HG02763 (cell line): ENCODE measurements around the gene ANTXRL.
A peak's percentile ranks its signal among the peaks of the same experiment; 100 is the strongest.
"Not testable (repeated sequence)": the region's sequence is repeated elsewhere in the genome, so short reads cannot be mapped to it uniquely, and the experiment has no call there.

Experiments used
- ATAC-seq: cut with Tn5 transposase; IDR thresholded peaks from one replicate; pipeline ENCODE4 v1.9.1; 2021; ENCODE audit warnings: mild to moderate bottlenecking, moderate library complexity; ENCODE audit not compliant: unreplicated experiment

The ANTXRL gene

DNA sequence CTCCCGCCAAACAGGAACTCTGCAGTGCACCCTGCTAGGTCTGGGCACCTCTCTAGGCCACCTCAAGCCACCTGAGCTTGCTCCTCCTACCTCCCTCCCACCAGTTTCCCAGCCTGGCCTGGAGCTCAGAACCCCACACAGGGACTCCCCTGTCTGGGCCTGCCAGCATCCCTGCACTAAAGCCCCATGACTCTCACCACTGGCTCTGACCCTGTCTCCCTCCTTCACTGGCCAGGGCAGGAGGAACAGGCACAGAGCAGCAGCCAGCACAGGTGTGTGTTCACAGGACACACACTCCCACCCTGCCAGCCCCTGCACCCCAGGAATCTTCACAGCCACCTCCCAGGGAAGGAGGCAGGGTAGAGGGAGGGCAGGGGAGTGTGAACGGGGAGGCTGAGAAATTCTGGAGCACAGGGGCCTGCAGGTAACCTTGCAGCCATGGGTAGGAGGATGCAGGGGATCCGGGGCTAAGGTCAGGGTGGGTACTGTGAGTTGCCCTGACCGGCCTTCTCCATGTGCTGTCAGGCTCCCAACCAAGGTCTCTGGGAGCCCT lies 13.9 kb upstream of the ANTXRL start:
- no peak for ATAC-seq

DNA sequence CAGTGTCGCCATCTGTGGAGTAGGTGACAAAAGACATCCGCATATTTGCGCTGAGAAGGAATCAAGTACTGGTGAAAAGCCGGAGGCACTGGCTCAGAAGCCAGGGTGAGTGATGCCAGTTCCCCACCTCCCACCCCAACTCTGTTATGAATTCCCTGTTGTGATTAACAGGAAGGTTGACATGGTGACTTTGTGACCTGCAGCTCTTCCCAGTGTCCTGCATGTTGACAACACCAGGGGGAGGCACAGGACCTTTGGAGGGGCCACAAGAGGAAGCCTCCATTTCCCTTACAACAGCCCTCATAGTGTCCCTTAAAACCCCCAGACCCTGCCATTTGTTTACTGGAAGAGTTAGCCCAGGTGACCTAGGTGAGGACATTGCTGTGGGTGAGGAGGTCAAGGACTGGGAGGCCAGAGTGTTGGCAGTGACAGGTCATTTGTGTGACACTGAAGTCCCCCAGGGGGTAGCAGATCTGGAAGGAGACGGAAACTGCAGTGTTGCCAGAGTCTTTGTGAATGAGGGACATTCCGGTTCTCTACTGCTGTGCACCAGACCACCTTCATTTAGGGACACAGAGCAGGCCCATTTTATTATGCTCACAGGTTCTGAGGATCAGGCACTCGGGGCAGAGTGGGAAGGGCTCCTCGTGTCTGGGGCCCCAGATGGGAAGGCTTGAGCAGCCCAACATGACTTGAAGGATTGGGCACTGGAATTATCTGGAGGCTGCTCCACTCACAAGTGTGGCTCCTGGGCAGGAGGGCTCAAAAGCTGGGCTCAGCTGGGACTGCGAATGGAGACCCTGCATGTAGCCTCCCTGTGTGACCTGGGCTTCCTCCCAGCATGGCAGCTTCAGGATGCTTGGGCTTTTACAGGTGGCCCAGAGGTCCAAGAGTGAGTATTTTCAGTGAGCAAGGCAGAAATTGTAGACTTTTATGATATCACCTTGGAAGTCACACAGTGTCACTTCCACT lies 13.0 kb upstream of the ANTXRL start:
- ATAC-seq, result no peak

DNA sequence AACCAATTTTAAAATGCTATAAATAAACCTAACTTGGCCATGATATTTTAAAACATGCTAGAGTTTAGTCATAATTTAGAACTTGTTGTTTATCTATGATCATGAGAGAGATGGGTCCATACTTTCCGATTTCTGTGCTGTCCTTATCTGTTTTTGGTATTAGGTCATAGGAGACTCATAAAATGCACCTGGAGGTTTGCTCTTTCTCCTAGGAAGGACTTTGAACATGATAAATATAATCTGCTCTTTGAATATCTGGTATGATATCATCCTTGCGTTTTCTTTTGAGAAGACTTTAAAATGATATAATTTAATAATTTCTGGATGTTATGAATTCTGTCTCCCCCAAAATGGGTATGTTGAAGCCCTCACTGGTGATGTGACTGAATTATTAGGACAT lies 9.0 kb upstream of the ANTXRL start:
- ATAC-seq, result no peak

DNA sequence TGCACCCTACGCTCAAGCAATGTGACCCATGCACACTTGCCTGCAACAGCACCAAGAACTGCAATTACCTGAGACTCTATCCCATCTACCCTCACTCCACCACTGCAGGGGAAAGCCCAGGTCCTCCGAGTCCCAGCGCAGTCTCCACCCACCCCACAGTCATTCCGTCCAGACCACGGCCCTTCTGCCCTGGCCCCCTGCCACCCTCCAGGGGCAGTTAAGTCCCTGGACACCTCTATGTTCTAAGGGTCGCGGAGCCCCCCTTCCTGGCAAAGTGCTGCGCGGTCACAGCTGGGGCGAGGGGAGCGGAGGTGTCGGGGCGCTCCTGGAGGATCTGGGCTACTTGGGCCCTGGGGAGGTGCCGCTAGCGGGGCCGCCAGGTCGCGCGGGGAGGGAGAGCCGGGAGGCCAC lies 4.4 kb upstream of the ANTXRL start:
- not testable (repeated sequence) for ATAC-seq

DNA sequence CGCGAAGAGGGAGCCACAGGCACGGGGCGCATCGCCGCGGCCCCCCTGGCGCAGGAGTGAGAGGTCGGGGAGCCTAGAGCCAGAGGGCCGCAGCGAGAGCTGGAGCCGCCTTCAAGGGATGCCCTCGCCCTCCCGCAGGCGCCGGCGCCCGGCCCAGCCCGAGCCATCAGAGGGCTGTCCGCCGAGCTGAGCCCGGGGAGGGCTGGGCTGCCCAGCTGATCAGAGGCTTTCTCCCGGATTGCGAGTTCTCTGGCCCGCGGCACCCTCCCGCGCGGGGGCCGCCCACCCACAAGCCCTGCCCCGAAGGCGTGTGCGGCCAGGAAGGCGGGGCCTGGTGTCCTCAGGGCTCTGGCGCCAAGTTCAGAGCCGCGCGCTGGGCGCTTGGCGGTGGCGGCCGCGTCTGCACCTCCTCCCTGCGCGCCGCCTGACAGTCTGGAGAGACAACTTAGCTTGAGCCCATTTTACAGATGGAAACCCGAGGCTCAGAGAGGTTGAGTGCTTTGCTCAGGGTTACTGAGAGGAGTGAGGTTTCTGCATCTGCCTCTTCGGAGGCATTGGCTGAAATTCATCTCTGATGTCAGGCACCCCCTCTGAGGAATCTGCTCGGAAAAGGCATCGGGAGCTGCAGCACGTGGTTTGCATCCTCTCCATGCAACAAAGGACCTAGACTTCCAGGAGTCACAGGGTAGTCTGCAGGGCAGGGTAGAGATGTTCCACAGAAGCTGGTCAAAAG lies 3.8 kb upstream of the ANTXRL start:
- peak; percentile 41 for ATAC-seq

DNA sequence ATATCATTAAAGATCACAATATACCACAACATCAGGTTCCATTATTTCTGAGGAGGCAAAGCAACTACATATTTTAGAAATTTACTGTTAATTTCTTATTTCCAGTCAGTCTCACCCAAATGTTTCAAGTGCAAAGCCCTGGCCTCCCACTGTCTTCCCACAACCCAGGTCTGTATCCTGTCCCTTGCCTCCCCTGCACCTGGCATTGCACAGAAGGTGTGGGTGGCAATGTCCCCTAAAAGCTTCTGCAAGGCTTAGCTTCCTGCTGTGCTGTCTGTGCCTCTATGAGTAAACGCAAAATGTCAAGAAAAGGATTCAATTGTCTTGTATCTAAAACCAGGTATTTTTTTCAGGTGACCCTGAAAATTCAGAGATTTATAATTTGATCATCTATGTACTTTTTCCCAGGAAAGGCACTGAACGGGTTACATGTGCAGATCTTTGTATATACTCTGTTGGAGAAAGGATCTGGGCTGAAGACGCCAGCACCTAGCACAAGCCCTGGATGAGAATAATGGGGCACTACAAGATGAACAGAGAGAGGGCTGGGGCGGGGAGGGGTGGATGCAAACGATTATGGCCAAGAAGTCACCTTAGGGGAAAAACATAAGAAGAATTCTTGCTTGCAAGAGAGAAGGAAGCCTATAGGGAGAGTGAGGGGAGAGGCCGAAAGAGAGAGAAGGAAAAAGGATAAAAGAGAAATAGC lies 3.1 kb upstream of the ANTXRL start:
- ATAC-seq, result no peak

DNA sequence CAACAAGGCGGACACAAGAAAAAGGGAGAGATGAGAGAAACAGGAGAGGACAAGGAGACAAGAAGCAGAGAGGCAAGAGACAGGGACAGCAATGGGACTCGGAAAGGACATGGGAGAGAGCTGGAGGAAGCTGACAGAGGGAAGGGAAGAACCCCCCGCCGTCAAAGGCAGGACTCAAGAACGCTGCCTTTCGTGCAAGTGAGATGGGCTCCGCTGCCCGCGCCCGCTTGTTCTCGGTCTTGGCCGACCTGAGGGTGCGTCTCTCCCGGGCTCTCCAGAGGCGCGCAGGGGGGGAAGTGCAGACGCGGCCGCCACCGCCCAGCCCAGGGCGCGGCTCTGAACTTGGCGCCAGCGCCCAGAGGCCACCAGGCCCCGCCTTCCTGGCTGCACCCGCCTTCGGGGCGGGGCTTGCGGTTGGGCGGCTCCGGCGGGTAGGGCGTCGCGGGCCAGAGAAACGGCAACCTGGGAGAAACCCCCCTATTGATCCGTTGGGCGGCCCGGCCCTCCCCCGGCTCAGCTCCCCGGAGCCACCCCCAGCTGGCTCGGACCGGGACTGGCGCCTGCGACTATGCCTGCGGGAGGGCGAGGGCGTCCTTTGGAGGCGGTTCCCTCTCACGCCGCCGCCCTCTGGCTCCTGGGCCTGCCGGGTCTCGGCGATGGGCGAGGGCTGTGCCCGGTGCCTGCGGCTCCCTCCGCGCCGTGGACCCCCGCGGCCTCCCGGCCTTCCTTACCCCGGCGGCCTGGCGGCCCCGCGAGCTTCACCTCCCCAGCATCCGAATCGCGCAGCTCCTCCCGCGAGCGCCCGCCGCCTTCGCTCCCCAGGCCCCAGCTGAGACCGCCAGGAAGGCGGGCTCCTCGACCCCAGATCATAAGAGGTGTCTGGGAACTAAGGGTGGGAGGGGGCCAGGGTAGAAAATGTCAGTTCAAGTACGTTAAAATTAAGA lies 2.2 kb upstream of the ANTXRL start:
- ATAC-seq, result peak; percentile 92

DNA sequence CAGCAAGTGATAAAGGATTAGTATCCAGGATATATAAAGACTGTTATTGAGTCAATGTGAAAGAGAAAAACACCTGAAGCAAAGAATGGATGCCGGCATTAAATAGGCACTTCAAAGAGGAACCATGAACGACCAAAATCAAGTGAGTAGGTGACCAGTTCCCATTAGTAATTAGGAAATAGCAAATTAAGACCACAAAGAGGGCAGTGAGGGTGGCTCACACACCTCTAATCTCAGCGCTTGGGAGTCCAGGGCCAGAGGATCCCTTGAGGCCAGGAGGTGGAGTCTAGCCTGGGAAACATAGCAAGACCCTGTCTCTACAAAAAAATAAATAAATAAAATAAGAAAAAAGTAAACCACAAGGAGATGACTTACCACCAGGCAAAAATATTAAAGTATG lies 1.5 kb upstream of the ANTXRL start:
- ATAC-seq, result no peak

DNA sequence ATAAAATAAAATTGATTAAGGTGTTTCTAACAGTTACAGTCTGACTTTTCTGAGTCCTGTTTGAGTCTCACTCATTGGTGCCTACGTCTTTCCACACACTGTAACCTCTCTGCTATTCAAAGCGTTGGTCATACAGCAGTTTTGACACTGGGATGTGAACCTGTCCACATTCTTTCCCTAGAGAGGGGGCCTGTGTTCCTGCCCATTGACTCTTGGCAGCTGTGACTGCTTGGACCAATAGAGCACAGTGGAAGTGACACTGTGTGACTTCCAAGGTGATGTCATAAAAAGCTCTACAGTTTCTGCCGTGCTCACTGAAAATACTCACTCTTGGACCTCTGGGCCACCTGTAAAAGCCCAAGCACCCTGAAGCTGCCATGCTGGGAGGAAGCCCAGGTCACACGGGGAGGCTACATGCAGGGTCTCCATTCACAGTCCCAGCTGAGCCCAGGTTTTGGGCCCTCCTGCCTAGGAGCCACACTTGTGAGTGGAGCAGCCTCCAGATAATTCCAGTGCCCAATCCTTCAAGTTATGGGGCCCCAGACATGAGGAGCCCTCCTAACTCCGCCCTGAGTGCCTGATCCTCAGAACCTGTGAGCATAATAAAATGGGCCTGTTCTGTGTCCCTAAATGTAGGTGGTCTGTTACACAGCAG lies 704 bp upstream of the ANTXRL start:
- ATAC-seq, result no peak

DNA sequence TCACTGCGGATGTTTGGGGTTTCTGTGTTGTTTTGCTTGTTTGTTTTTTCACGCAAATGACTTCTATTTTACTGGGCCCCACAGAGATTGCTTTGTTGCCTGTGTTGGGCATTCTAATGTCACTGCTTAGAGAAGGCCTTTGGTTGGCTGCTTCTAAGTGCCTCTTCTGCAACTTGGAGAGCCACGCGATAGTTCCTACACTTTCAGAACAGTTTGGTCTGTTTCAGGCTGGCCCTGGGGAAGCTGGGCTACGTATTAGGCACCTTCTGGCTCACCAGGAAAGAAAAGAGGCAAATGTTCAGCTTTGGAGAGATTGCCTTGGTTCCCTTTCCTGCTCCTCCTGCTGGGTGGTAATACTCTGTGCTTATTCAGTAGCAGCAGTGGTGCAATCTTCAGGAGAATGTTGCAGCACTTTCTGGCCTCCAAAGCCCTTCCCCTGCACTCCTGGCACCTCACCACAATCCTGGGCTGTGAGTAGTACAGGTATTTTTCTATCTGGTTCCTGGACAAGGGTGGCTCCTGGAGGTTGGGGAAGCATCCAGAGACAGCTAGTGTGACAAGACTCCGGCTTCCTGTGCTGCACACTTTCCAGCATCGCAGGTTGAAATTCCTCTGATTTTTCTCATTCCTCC lies 1.2 kb downstream of the ANTXRL start:
- no peak for ATAC-seq

DNA sequence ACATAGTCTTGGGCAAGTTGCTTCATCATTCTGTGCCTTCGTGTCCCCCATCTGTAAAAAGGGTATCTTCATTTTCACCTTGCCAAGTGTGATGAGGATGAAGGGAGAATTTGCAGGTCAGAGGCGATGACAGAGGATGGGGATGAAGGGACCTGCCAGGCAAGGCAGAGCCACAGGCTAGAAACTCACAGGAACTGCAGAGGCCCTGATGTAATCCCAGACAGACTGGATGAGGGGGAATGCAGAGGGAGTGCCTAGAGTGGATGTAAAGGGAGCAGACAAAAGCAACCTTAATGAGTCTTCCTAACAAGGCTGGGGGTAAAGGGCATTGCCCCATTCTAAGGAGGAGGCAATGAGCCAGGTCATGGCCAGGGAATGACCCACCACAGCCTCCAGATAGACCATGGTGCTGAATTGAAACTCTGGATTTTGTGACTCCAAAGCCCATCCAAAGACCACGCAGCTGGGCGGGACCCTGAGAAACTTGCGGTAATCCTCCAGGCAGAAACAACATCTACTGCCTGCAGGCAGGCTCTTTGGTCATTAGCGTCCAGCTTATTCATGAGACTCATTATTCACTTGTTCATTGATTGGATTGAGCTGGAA lies 1.9 kb downstream of the ANTXRL start:
- no peak for ATAC-seq

DNA sequence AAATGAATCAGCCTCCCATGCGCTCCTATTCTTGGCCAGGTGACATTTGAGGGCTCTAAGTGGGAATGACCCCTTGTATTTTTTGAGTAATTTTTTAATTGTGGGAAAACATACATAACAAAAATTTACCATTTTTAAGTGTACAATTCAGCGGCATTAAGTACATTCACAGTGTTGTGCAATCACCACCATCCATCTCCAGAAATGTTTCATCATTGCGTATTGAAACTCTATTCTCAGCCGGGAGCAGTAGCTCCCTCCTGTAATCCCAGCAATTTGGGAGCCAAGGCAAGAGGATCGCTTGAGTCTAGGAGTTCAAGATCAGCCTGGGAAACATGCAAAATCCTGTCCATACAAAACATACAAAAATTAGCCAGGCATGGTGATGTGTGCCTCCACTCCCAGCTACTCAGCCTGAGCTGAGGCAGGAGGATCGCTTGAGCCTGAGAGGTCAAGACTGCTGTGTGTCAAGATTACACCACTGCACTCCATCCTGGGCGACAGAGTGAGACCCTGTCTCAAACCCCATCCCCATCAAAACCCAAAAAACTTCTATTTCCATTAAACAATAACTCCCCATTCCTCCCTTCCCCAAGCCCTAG lies 2.5 kb downstream of the ANTXRL start:
- no peak for ATAC-seq

DNA sequence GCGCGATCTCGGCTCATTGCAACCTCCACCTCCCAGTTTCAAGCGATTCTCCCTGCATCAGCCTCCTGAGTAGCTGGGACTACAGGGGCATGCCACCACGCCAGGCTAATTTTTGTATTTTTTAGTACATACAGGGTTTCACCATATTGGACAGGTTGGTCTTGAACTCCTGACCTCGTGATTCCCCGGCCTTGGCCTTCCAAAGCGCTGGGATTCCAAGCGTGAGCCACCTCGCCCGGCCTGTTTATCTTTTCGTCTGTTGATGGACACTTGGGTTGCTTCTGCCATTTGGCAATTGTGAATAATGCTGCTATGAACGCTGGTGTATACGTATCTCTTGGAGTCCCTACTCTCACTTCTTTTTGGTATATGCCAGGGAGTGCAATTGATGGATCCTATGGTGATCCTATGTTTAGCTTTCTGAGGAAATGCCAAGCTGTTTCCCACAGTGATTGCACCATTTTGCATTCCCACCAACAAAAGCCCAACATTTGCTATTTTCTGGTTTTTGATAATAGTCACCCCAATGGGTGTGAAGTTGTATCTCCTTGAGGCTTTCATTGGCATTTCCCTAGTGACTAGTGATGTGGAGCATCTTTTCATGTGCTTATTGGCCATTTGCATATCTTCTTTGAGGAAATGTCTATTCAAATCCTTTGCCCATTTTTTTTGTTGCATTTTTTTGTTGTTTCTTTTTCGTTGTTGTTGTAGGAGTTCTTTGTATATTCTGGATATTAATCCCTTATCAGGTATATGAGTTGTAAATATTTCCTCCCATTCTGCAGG lies 3.5 kb downstream of the ANTXRL start:
- no peak for ATAC-seq

DNA sequence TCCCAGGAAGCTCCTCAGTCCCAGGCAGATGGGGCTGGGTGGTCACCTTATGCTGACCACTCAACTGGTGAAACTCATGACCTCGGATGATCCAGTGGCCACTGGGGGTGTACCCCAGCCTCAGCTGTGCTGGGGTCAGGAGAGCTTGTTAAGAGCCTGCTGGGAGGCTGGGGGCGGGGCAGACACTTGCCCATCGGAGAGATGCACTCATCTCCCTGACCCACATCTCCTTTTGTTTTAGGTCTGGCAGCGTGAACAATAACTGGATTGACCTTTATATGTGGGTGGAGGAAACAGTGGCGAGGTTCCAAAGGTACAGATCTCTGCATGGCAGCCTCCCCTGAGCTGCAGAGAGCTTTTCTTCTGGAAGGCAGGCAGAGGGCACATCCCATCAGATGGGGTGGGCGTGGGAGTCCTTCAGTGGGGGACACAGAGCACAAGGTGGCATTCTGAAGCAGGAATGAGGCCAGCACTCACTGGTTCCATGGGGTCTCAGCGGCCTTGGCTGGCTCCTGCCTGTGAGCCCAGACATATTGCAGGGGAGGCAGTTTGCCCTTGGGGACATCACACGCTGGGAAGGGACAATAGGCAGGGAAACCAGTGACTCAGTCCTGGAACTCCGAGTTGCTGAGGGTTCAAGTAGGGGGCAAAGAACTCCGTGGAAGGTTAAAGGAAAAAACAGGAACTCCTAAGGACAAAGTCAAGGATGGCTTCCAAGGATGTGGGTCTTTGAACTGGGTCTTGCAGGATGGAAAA lies 5.2 kb downstream of the ANTXRL start:
- ATAC-seq, result no peak

DNA sequence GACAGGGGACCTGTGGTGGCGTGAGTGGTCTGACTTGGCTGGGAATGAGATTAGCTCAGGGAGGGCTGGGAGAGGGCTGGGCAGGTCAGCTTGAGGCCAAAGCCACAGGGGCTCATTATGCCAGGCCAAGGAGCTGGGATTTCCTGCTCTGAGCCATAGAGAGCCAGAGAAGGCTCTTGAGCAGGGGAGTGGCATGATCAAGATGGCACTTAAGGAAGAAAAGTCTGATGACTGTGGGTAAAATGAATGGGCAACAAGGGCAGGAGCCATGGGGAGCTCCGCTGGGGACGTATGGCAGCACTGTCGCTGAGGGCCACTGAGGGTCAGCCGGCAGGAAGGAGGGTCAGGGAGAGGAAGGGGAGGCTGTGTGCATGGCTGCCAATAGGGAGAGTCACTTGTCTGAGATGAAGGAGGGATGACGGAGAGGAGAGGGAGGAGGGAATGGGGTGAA lies 5.8 kb downstream of the ANTXRL start:
- ATAC-seq, result no peak

DNA sequence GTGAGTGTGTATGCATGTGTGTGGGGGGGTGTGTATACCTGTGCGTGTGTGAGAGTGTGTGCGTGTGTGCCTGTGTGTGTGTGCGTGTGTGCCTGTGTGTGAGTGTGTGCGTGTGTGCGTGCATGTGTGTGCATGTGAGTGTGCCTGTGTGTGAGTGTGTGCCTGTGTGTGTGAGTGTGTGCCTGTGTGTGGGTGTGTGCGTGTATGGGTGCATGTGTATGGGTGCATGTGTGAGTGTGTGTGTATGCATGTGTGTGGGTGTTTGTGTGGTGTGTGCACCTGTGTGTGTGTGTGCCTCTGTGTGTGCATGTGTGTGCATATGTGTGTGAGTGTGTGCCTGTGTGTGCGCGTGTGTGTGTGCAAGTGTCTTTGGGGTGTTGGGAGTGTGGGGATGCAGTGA lies 6.4 kb downstream of the ANTXRL start:
- no peak for ATAC-seq
